K562 (cell line): ENCODE measurements around the gene KRTAP12-2. TPM values are rescaled to one million over a fixed set of nuclear protein-coding genes. Genes with fewer than 3 reads are reported as not detected.

Experiments
- SMARCC2 ChIP-seq: fragments of 450-650 bp; IDR thresholded peaks from 2 replicates; pipeline ENCODE4 v1.6.1; 2017; ENCODE audit warnings: antibody characterized with exemption, moderate library complexity, mild to moderate bottlenecking, low read depth
- TAF9B ChIP-seq: fragments of 450-650 bp; IDR thresholded peaks from 2 replicates; pipeline ENCODE4 v1.6.1; 2018; ENCODE audit warnings: mild to moderate bottlenecking; ENCODE audit not compliant: partially characterized antibody
- ZNF165 ChIP-seq: fragments of 250-450 bp; sonication (Bioruptor Pico); IDR thresholded peaks from 2 replicates; pipeline ENCODE4 v1.4.0; 2020; ENCODE audit warnings: borderline replicate concordance
- ZNF766 ChIP-seq: fragments of 200-800 bp; sonication (Bioruptor generic); conservative IDR thresholded peaks from 2 replicates; pipeline ENCODE4 v1.6.1; 2016; ENCODE audit warnings: missing genetic modification characterization, missing compliant biosample characterization
- polyA plus RNA-seq, 8 experiments: library from polyadenylated mRNA; depleted of rRNA in 4 of 8; stranded (reverse) in 5 of 8; unstranded in 3 of 8; fragments of >200 nt; fragmentation: Nextera tagmentation in 2 of 8; fragmentation: Illumina TruSeq in 1 of 8; extraction: Ambion mirVana in 2 of 8; extraction: Trizol in 1 of 8; gene quantifications; 2 replicates each; pipeline versions ENCODE4 v1.2.1 to v1.2.3, GENCODE V29; 2011 to 2014; ENCODE audit warnings: inconsistent platforms in 1 of 8, missing spikeins in 1 of 8
- total RNA-seq, 7 experiments: library from RNA; depleted of rRNA in 6 of 7; stranded (reverse); fragments of >200 nt in 6 of 7; fragmentation: Illumina TruSeq in 2 of 7; extraction: Trizol in 2 of 7; gene quantifications; 2 replicates each; pipeline versions ENCODE4 v1.2.1 to v1.2.3, GENCODE V29; 2011 to 2021; ENCODE audit warnings: low replicate concordance in 1 of 7
- TF ChIP-seq, protein P1 (sequence below): fragments of 250-450 bp; sonication (Bioruptor Pico); IDR thresholded peaks from 2 replicates; pipeline ENCODE4 v1.8.0; 2022; ENCODE audit warnings: inconsistent platforms, mild to moderate bottlenecking, moderate library complexity, borderline replicate concordance
- TF ChIP-seq, protein P2 (sequence below): fragments of 250-450 bp; sonication (Bioruptor Pico); IDR thresholded peaks from 2 replicates; pipeline ENCODE4 v1.5.0; 2022; ENCODE audit warnings: mild to moderate bottlenecking

Gene KRTAP12-2
- total and polyA plus RNA-seq, 9 of the 15 experiments (the other 6 are each of a cell fraction or from before 2014, with no cell fraction given) = not detected

DNA sequence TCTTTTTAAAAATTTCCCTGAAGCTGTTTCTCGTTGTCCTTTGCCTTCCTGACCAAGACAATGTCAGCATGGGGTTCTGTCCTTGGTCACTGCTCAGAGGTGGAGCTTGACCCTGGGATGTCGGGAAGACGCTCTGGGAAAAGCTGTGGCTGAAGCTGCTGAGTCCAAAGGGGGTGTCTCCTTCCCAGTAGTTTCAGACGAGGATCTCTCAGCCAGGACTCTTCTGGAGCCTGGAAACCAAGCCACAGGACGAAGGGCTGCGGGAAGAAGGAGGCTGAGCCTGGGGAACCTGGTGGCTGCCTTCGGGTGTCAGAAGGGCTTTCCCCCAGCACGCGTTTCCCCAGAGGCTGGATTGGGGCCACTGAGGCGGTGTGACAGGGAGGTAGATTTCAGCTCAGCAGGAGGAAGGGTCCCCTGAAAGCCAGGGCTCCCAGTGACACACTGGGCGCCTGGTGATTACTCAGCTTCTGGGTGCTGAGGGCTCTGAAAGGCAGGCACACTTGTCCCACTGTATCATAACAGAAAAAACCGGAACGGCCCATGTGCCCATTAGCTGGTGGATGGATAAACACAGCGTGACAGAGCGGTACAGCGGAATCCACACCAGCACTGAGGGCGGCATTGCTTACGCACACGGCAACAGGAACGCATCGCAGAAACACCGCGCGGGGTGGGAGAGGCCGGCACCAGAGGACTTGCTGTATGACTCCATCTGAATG lies 20.3 kb upstream of the KRTAP12-2 start (continued):
- TF ChIP-seq SMARCC2 (no peak), ZNF165 (no peak), TAF9B (no peak), ZNF766 (no peak)
- TF ChIP-seq, protein P1, sequence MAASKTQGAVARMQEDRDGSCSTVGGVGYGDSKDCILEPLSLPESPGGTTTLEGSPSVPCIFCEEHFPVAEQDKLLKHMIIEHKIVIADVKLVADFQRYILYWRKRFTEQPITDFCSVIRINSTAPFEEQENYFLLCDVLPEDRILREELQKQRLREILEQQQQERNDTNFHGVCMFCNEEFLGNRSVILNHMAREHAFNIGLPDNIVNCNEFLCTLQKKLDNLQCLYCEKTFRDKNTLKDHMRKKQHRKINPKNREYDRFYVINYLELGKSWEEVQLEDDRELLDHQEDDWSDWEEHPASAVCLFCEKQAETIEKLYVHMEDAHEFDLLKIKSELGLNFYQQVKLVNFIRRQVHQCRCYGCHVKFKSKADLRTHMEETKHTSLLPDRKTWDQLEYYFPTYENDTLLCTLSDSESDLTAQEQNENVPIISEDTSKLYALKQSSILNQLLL (CRISPR knock-in tag) = no peak
- TF ChIP-seq, protein P2, sequence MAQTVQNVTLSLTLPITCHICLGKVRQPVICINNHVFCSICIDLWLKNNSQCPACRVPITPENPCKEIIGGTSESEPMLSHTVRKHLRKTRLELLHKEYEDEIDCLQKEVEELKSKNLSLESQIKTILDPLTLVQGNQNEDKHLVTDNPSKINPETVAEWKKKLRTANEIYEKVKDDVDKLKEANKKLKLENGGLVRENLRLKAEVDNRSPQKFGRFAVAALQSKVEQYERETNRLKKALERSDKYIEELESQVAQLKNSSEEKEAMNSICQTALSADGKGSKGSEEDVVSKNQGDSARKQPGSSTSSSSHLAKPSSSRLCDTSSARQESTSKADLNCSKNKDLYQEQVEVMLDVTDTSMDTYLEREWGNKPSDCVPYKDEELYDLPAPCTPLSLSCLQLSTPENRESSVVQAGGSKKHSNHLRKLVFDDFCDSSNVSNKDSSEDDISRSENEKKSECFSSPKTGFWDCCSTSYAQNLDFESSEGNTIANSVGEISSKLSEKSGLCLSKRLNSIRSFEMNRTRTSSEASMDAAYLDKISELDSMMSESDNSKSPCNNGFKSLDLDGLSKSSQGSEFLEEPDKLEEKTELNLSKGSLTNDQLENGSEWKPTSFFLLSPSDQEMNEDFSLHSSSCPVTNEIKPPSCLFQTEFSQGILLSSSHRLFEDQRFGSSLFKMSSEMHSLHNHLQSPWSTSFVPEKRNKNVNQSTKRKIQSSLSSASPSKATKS = no peak
